Amniotic stem cell (primary cell): Measurements from ENCODE around the gene IQGAP2.

Source experiments
- DNase-seq: peaks from one replicate; lab custom pipeline; 2025; lab: John Stamatoyannopoulos, UW

IQGAP2 gene

DNA sequence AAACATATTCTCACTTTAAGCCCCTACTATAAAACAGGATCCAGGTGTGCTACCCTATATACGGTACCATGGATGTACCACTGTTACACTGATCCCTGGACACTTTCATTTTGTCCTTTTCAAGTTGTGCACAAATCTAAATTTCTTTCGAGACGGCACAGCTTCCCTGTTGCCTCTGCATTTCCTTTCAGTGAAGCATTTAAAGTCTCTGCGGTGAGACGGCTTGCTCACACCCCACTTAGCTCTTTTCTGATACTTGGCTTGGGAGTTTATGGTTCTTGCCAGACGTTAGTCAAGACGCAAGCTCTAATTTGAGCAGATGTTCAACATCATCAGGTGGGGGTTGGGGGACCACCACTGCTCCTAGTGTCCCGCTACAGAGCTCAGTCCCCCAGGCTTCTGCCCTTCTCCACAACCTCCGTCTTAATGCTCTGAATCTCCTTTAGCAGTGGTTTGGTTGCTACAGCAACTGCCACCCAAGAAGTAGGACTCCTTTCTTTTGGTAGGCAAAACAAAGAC is 204.3 kb downstream of the IQGAP2 start:
- no peak for DNase-seq

DNA sequence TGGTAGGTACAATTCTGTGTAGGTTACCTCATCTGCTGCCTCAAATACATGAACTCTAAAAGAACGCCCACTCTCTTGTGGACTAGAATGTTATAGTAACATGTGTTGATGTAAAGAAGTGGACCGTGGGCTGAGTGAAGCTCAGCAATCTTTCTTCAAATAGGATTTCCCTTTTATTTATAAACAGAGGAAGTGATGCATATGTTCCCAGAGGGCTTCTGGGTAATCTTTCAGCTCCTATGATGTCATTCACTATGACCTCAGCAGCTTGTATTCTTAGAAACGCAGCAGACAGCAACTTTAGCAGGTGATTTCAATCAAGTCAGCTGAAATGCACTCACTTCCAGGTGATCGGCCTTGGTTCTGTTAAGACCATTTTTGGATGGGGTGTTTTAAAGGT is 205.7 kb downstream of the IQGAP2 start:
- no peak for DNase-seq

DNA sequence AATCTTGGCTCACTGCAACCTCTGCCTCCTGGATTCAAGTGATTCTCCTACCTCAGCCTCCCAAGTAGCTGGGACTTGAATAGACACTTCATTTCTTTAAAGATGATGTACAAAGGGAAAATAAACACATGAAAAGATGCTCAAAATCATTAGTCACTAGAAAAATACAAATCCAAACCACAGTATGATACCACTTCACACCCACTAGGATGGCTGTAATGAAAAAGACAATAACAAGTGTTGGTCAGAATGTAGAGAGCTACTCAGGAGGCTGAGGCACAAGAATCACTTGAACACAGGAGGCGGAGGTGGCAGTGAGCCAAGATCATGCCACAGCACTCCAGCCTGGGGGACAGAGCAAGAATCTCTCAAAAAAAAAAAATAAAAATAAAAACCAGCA is 207.1 kb downstream of the IQGAP2 start:
- no peak for DNase-seq

DNA sequence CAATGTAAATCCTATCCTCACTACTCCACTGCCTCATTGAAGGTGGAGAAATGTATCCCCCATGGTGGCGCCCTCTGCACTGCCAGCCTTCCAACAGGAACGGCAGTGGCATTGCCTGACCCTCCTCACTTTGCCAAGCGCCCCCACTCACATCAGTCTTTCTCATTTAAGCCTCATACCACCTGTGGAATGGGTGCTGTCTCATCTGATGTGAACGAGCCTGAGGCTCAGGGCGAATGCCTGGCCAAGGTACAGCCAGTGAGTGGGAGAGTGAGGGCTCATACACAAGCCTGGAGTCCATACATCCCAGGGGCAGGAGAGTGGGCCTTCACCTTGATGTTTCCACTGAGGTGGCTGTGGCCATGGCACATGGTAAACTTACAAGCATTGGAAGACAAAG is 209.9 kb downstream of the IQGAP2 start:
- DNase-seq: no peak

DNA sequence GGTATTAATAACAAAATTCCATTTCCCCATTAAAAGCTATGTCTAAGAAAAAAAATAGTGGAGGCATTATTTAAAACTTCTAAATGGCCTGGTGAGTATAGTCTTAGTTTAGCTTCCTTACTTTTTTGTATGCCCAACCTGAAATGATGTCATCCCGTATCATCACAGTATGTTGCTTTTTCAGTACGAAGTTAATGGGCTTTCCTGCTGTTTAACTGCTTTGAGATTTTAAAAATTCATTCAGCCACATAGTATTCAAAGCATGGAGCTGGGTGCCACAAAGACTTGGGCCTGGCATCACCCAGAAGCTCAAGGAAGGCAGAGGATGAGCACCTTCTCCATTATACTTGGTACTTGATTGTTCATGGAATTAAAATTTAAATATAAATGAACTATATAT is 212.7 kb downstream of the IQGAP2 start:
- DNase-seq: no peak

DNA sequence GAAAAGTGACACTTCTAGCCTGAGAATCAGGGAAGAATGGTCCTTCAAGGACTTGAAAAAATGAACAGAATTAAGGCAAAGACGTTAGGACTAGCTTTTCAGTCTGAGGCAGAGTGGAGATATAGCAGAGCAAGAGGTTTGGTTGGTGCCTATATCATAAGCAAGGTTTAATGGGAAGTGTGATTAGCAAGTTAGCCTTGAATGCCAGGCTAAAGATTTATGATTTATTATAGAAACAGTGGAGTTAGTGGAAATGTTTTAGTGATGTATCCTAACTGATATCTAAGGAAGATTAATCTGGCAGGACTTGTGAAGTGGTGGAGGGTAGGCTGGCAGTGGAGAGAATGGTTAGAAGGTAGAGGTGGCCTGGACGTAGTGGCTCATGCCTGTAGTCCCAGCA is 213.1 kb downstream of the IQGAP2 start:
- no peak for DNase-seq

DNA sequence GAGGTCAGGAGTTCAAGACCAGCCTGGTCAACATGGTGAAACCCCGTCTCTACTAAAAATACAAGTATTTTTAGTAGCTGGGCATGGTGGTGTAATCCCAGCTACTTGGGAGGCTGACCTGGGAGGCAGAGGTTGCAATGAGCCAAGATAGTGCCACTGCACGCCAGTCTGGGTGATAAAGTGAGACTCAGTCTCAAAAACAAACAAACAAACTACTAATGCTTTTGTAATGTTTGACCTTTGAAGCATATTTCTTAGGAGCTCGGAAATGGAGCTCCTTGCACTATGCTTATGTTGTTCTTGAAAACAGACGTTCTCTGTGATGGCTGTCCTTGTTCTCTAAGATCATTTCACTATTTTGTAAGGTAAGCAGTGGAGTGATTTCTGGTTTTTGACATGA is 214.1 kb downstream of the IQGAP2 start:
- no peak for DNase-seq

DNA sequence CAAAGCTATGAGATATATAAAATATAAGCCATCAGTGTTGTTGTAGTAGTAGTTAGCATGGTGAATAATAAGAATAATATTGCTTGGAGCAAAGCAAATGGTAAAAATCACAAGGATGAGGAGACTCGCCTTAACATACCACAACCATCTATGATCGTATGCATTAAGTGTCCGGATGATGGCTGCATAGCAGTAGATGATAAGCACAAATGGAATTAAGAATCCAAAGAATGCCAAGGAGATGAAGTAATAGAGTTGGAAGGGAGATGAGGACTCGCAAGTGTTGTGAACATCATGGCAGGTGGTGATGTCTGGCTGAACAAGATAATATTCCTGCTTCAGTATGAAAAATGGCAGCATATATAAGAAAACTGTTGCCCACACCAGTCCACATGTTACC is 214.6 kb downstream of the IQGAP2 start:
- peak; percentile 69 for DNase-seq

DNA sequence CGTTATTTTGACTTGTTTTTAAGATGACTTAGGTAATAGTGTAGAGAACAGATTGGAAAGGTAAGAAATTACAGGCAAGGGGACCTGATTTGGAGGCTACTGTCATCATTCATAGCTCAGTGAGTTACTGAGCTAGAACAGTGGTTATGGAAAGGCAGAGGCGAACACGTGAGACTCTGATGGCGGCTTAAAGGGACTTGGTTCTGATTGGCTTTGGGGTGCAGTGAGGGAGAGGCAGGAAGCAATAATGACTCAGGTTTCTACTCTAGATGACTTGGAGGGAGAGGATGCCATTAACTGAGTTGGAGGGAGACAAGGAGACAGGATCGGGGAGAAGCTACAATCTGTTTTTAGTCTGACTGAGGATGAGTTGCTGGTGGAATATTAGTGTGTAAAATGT is 217.1 kb downstream of the IQGAP2 start:
- DNase-seq: no peak

DNA sequence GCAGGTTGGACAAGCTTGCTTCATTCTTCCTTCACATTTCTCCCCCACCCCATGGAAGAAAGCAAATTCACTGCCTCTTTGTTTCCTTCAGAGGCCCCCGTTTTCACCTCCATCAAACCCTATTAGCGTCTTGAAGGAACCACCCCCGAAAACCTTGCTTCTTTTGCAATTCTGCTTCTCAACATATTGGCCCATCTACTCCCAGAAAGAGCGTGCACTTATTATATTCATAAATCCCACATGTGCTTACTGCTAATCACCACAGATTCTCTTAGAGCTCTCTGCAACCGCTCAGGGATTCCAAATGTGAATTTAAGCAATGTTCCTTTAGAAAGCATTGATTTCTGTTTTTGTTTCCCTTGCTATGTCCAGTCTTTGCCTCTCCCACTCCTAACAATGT is 219.0 kb downstream of the IQGAP2 start:
- DNase-seq: no peak

DNA sequence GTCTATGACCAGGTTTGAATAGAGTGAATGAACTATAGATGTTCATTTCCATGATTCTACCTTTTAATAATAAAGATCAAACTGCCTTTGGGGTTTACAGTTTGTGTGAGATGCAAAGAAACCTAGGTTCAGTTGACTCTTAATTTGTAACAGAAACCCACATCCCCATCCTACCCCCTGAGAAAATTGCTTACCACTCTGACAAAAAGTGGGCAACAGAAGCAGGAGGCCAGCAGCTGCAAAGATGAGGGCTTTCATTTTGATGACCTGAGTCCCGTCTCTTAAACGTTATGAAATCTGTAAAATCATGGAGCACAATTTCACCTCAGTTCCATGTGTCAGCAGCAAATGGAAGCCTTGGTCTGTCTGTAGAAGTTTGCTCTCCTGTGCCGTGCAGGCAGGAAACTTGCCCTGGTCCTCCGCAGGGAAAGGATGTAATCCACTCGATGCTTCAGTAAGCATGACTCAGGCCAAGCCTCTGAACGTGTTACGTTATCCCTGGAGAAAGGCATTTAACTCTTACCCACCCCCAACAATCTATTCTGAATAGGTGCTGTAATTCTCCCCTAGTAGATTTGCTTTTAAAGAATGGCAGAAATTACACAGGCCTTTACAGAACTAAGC is 220.0 kb downstream of the IQGAP2 start, which contains the start of gene F2RL2:
TSS of gene F2RL2 (minus strand) at position 431 of the 624 bp plus-strand sequence. CDS start at position 258, 173 bp downstream.
- peak; percentile 85 for DNase-seq

DNA sequence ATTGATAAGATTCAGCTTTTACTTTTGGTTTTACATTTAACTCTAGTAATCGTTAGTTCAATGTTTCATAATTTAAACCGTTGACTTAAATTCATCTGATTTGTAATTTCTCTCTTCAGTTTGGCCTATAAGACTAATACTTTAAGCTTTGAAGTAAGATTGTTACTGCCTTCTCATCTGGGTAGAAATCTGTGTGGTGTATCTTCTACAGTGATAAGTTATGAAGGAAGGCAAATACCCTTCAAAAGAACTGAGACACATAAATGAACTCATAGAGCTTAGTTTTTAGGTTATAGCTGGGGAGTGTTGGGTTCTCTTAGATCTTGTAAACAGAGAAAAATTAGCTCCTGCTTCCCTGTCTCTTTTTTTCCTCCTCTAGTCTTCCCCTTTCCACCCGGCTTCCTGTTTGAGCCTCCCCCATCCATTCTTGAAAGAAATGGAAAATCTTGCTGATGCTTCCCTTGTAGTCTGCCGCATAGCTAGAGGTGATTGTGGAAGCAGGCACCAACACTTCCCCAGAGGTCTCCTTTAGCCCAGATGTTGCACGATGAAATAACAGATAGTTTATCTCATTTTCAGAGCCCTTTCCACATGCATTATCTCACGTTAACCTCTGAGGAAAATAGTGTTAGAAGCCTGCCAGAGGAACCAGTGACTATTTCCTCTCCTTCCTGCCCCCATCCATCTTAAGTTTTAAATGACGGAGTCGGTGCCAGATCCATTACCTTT is 222.2 kb downstream of the IQGAP2 start:
- DNase-seq: no peak

DNA sequence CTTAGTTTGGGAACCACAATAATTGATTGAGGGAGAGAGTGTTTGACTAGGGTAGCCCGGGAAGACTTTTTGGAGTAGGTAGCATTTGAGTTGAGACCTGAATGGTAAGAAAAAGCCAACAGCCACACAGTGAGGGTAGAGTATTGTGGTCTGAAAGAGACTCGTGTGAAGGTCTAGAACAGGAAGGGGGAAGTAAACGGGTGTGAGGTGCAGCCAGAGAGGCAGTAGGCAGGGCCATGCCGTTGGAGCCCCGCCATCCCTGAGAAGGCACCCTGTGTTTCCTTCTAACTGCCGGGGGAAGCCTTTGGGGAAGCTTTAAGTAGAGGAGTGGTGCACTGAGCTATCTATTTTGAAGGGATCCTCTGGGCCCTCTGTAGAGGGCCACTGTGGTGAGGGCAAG is 223.7 kb downstream of the IQGAP2 start:
- no peak for DNase-seq

DNA sequence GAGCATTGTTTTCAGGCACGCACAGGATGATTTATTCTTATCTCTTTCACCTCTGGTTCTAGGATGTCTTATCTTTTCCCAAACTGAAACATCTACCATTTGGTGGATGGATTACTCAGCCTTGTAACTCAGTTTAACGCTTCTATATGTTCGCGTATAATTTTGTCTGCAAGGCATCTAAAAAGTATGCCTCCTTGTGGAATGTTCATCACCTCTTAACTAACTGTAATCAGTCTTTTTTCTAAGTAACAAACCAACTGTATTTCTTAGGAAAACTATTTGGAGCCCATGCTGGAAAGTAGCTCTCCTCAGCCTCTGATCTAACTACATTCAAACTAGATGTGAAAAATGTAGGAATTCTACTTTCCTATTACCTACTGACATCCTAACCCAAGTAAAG is 231.6 kb downstream of the IQGAP2 start:
- DNase-seq: no peak

DNA sequence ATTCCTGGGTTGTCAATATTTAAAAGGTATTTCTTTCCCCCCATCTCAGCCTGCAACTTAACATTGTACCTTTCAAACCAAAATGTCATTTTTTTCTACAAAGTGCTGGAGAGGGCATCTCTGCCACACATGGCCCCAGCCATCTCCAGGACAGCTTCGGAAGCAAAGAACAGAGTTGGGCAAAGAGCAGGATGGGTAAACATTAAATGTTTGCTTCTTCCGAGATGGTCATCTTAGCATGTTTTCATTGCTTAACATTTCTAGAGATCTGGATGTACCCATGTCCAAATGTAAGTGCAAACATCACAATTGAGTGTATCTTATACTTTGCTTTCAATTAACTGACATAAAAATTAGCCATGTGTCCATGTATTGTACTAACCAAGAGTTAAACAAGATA is 234.4 kb downstream of the IQGAP2 start:
- no peak for DNase-seq

DNA sequence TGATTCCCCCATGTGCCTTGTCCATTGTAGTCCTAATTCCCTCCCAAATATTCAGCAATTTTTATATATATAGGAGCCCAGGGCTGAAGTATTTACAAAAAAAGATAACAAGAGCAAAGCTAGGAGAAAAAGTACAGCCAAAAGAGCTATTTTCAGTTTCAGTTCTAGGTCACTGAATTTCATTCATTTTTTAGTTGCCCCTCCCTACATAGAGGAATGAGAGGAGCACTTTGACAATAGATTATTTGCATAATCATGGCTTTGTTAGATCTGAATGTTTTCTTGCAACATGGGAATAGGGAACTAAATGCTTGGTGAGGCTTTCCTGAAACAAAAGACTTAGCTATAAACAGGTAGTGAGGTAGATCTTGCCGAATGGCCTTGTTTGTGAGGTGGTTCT is 235.4 kb downstream of the IQGAP2 start:
- DNase-seq: no peak

DNA sequence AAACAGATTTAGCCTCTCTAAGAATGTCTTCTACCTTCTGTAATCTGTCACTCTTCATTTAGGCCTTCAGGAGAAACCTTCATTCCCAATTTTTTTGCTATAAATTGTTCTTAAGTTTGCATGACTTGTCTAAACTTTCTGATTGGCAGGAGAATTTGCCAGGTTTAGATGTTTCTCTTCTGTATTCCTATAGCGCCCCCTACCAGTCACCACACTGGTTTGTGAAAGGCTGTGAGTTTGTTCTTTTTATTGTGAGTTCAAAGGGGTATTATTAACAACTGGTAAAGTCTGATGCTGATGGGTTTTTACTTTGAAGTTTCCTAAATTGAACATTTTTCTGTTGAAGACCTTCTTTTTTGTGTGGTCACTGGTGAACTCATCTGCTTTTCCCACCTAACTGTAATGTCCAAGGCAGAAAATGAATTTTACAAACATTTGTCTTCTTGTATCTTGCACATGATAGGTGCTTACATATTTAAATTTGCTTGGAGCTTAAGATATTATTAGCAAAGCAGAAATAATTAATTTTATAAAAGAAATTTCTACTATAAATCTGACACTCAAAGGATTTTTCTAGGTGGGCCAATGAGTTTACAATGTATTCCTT is 238.5 kb downstream of the IQGAP2 start:
- peak; percentile 70 for DNase-seq

DNA sequence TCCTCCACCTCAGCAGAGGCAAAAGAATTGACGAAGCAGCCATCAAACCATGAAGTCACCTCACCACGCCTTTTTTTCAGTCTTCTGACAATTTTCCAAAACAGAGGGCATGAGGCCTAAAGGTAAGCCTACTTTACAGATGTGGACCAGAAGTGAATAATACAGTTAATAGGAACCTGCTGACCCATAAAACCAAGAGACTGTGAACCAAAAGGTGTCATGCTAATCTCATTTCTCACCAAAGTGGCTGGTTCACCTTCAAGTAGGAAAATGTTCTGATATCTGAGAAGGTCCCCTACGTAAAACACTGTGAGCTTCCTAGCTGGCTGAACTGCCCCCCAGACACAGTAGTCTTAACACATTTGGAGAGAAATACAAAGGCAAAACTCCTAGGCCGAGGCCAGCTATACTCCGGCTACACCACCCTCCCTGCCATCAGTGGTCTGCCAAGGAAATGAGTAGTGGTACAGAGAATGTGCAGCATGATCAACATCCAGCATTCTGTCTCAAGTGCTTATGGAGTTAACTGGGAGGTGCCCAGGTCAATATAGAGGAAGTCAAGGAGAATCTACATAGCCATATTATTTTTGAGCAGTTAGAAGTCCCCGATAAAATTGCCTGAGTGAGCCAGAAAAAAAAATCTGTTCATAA is 239.4 kb downstream of the IQGAP2 start:
- DNase-seq: no peak

DNA sequence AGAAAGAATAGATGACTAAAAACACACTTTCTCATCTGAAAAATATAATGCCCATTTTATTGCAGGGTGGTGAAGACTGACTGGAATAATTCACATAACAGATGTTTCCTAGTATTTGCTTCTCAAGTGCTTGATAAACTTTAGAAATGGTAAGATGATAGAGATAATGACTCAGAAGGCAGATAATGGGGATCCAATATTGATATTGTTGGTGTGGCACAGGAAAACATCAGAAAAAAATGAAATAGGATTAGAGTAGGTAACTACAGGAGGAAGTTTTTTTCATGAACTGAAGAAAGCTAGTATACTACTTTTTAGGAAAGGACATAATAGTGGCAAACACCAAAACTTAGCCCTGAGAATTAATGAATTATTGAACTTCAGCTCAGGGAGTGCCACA is 240.3 kb downstream of the IQGAP2 start:
- no peak for DNase-seq

DNA sequence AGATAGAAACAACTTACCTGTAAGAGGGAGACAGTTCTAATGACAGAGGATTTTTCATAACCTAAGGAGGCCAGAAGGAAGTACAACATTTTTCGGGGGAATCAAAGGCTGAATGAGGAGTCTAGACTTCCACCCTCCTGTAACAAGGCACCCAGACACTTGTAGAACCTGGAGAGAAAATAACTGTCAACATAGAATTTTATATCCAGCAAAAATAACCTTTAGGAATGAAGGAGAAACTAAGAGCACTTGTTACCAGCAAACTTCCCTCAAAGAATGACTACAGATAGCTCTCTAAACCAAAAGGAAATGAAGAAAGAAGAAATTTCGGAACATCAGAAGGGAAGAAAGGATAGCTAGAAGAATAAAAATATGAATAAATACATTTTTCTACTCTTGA is 246.1 kb downstream of the IQGAP2 start:
- DNase-seq: no peak

DNA sequence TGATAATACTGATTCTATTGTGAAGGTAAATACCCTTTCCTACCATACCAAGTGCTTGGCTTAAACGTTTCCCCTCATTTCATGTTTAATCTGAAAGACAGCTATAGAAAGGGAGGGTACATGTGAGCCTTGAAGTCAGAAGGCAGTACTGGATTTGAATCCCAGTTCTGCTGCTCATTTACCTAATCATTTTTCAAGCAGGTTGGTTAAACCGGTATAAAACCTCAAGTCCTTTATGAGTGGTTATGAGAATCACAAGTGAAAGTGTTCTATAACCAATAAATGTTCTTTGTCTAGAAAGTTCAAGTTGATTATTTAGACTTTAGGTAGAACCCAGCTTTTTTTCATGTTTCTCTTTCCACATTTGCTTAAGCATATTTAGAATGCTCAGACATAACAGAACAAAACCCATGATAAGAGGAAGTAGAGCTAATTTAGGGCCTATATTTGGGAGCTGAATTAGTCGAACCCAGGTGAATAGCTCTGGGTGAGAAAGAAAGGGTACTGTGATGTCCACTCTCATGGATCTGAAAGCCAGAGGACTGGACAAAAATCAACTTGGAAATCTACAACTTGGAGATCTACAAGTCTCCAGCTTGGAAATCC is 249.8 kb downstream of the IQGAP2 start:
- no peak for DNase-seq

DNA sequence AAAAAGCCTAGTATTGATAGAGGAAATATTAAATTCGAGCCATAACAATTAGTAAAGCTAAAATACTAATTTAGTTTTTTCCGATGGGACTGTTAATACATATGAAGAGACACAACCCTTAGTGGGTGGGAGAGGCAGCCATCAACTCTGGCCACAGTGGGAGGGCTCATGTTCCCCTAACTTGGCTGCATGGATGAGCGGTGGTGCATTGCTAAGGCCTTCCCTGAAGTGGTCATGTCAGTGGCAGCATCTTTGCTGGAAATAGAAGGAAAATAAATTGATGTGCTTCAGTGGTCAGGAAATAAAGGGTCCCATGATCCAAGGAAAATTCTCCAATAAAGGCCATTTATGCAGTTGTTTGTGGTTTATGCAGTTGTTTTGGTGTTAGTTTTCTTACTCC is 254.0 kb downstream of the IQGAP2 start:
- no peak for DNase-seq
